Measurements from ENCODE around the gene SLC43A1. TPM values are rescaled to one million over a fixed set of nuclear protein-coding genes. Genes with fewer than 3 reads are reported as not detected.

The SLC43A1 gene
- total RNA-seq, 1 experiment from 2014 or later = 11.8 TPM

- POLR2A ChIA-PET = no interaction called here
These were observed 5.6 kb upstream of the SLC43A1 start for GRCh38 chr11:57521116-57521515.

More at GRCh38 chr11:57521116-57521515, 5.6 kb upstream of the SLC43A1 start:
- BruUV-seq (replicated peaks) = no TSS peak
- H3K9me3 ChIP-seq (ENCODE audit: control insufficient read depth in 1 of 2, insufficient read depth in 1 of 2, low read depth in 1 of 2, low read length in 2 of 2) = no peaks in the 10 kb centered on the region
- no peaks in the 10 kb centered on the region for H3K9me2 ChIP-seq (ENCODE audit: insufficient read depth)
- no peak overlapping the region for H3K27ac ChIP-seq (ENCODE audit: low read depth, low read length)
- no peak overlapping the region for H2AFZ ChIP-seq (ENCODE audit: low read depth, low read length, poor library complexity, severe bottlenecking)
- H3K4me1 ChIP-seq (ENCODE audit: control insufficient read depth in 1 of 2, insufficient read depth in 2 of 2, low read length in 2 of 2) = peaks cover 0 to 2% of the 10 kb centered on the region in 2 experiments; a peak in 2 of 4 replicates
- H3K79me2 ChIP-seq (ENCODE audit: insufficient read depth, low read length) = no peaks in the 10 kb centered on the region
- no peak overlapping the region for H3K4me3 ChIP-seq (replicated peaks in 1 of 2; ENCODE audit: low read depth in 1 of 2, low read length in 2 of 2)
- ChIA-PET RAD21 (ENCODE audit: low non-redundant PET in 1 of 2, low total read pairs in 2 of 2, uncharacterized antibody in 2 of 2, unreplicated experiment in 2 of 2) (no interaction called here), CTCF (interaction anchor here (1.1 to 1.7 kb wide), 2 partner anchors 28 to 175 kb away, joined by 3 to 6 read pairs; no protein-coding TSS in a partner anchor)
- H4K20me1 ChIP-seq (ENCODE audit: insufficient read depth) = no peaks in the 10 kb centered on the region
- ATAC-seq (no peak), DNase-seq (ENCODE audit: low read depth, low spot score) (no peak)
- no peak overlapping the region for H3K9ac ChIP-seq (ENCODE audit: low read length)
- TF ChIP-seq YY1 (IDR thresholded peaks at IDR 0.05; ENCODE audit: extremely low read depth, insufficient replicate concordance, low read depth, low read length) = no peak
- TF ChIP-seq ELF1 (IDR thresholded peaks at IDR 0.05; ENCODE audit: borderline replicate concordance, low read depth) = no peak
- TF ChIP-seq ZNF274 (IDR thresholded peaks at IDR 0.05; ENCODE audit: low read depth, low read length) = no peak
- no peak for TF ChIP-seq POLR2AphosphoS5 (IDR thresholded peaks at IDR 0.05; ENCODE audit: low read depth, low read length)
- no peak for TF ChIP-seq SP1 (IDR thresholded peaks at IDR 0.05; ENCODE audit: low read depth)
- TF ChIP-seq, protein P1, sequence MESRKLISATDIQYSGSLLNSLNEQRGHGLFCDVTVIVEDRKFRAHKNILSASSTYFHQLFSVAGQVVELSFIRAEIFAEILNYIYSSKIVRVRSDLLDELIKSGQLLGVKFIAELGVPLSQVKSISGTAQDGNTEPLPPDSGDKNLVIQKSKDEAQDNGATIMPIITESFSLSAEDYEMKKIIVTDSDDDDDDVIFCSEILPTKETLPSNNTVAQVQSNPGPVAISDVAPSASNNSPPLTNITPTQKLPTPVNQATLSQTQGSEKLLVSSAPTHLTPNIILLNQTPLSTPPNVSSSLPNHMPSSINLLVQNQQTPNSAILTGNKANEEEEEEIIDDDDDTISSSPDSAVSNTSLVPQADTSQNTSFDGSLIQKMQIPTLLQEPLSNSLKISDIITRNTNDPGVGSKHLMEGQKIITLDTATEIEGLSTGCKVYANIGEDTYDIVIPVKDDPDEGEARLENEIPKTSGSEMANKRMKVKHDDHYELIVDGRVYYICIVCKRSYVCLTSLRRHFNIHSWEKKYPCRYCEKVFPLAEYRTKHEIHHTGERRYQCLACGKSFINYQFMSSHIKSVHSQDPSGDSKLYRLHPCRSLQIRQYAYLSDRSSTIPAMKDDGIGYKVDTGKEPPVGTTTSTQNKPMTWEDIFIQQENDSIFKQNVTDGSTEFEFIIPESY (IDR thresholded peaks at IDR 0.05; ENCODE audit: extremely low read depth, insufficient replicate concordance, low read length) = no peak
- TF ChIP-seq EZH2 (IDR thresholded peaks at IDR 0.05) = no peak
- TF ChIP-seq ATF3 (IDR thresholded peaks at IDR 0.05) = no peak
- TF ChIP-seq EZH2phosphoT487 (IDR thresholded peaks at IDR 0.05; ENCODE audit: borderline replicate concordance) = no peak
- TF ChIP-seq JUND (IDR thresholded peaks at IDR 0.05) = no peak
- H3K36me3 ChIP-seq (ENCODE audit: control insufficient read depth in 1 of 2, insufficient read depth in 2 of 2, low read length in 2 of 2) = no peaks in the 10 kb centered on the region
- H3K4me2 ChIP-seq (ENCODE audit: low read length) = no peak overlapping the region
- H3K27me3 ChIP-seq (ENCODE audit: insufficient read depth, low read length) = no peaks in the 10 kb centered on the region
- intact Hi-C loops (cut with micrococcal nuclease) = no loop called here
